GM12872 (cell line): ENCODE results near the gene CHURC1.

ENCODE experiments used
- TF ChIP-seq, protein P1 (sequence below): IDR thresholded peaks from 3 replicates; pipeline ENCODE4 v1.5.1; 2011; ENCODE audit warnings: low read depth, mild to moderate bottlenecking, low read length, moderate library complexity; ENCODE audit not compliant: insufficient read depth

The CHURC1 gene

DNA sequence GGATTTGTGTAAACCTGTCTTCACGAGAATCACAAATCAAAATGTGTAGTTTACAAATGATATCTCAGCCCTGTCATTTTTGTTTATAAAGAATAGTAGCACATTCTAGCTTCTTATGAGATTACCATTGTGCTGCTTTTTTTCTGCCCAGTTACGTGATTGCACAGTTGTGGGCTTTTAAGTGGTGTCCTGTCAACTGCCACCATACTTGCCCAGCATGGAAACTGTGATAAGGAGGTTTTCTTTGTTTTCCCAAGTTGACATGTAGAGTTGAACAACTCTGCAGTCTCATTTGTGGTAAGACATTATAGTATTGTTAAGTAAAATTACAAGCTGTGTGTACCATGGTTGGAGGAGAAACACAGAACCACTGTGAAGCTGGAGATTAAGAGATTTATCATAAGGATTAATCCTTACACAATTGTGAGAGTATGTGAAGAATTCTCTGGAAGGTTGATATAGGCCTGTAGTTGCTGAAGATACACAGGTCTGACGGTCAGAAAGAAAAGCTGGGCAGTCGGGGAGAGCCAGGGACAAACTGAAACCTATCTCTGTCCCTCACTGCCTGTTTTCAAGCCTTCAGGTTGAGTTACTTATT, 12.2 kb downstream of the CHURC1 start:
- TF ChIP-seq, protein P1, sequence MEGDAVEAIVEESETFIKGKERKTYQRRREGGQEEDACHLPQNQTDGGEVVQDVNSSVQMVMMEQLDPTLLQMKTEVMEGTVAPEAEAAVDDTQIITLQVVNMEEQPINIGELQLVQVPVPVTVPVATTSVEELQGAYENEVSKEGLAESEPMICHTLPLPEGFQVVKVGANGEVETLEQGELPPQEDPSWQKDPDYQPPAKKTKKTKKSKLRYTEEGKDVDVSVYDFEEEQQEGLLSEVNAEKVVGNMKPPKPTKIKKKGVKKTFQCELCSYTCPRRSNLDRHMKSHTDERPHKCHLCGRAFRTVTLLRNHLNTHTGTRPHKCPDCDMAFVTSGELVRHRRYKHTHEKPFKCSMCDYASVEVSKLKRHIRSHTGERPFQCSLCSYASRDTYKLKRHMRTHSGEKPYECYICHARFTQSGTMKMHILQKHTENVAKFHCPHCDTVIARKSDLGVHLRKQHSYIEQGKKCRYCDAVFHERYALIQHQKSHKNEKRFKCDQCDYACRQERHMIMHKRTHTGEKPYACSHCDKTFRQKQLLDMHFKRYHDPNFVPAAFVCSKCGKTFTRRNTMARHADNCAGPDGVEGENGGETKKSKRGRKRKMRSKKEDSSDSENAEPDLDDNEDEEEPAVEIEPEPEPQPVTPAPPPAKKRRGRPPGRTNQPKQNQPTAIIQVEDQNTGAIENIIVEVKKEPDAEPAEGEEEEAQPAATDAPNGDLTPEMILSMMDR, result no peak

GRCh38 chr14:64927031-64927430, 12.8 kb downstream of the CHURC1 start:
- TF ChIP-seq, protein P1, result no peak

DNA sequence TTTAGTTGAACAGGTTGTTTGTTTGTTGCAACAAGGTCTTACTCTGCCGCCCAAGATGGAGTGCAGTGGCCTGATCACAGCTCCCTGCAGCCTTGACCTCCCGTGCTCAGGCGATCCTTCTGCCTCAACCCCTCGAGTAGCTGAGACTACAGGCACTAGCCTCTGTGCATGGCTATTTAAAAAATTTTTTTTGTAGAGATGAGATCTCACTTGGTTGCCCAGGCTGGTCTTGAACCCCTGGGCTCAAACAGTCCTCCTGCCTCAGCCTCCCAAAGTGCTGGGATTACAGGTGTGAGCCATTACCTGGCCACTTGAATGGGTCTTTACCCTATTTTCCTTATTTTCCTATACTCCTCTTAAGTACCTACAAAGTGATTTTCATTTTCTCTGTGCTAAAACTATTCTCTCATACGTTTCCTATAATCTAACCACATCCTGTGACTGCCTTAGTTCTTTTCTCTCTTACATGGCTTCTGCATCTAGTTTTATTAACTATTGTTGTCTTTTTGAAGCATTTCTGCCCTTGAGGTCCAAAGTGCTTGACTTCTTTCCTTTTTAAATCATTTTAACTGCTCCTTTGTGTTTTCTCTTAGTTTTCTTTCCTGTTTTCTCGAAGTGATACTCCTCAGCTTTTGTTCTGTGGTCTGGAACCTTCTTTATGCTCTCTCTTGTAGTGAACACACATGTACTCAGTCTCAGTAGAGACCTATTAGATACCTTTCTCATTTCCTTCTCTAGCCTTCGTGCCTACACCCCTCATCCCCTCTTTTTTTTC, 14.2 kb downstream of the CHURC1 start:
- TF ChIP-seq, protein P1, result no peak

GRCh38 chr14:64929014-64929359, 14.7 kb downstream of the CHURC1 start:
- TF ChIP-seq, protein P1, result no peak

DNA sequence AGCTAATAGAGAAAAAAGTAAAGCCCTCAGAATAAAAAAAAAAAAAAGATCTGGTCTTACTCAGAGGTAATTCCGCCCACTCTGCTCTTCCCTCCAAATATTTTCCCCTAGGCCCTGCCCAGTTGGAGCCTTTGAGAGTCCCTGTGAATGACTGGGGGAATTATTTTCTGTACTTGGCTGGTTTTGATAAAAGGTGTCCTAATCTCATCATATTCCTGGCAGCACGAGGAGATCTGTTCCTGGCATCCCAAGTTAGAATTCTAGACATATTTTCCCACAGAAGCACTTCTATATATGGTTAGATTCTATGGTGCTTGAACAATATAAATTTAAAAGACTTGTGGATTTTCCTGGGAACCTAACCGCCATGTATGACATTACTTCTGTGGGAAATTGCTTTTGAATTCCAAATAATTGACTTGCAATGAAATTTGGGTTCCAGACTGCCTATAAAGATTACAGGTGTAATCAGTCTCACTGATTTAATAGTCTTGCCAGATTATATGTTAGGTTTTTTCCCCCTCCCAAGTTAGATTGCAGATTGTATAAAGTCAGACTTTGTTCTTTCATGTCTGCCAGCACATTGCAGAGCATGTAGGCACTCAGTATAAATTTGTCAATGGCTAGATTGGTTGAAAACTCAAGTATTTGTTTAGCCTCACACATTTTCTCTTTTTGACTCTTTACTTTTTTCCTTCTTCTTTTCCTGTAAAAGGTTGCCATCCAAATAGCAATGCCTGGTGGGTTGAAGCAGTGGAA, 16.0 kb downstream of the CHURC1 start:
- TF ChIP-seq, protein P1, result no peak

DNA sequence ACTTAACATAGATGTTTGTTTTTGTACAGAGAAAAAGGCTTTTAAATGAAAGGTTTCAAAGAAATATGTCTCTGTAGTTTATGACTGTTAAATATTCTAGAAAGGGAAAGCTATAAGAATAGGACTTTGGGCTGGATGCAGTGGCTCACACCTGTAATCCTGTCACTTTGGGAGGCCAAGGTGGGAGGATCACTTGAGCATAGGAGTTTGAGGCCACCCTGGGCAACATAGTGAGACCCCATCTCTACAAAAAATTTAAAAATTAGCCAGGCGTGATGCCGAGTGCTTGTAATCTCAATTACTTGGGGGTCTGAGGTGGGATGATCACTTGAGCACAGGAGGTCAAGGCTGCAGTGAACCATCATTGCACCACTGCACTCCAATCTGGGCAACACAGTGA, 16.9 kb downstream of the CHURC1 start:
- TF ChIP-seq, protein P1, result no peak

DNA sequence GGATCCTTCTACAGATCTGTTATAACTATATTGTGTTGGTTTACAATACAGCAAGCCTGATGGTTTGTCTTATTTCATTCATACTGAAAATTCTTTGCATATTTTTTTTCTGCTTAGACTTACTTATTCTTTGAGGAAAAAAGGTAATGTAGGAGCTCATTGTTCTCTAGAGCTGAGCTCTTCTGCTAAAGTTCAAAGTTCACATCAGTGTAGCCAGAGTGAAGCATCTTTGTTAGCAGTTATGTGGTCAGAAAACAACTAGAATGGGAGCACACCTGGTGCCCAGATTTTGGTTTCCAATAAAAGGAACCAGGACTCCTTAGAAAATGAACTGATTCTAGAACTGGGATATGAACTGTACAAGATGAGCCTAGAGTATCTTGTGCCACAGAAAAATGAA, 18.0 kb downstream of the CHURC1 start:
- TF ChIP-seq, protein P1, result no peak
